Motor neuron (in vitro differentiated cells): ENCODE measurements around the gene UNC5A. TPM values are rescaled to one million over a fixed set of nuclear protein-coding genes. Genes with fewer than 3 reads are reported as not detected.

Experiments
- ATAC-seq, 8 experiments: fragments of 200-7000 bp; cut with Tn5 transposase; replicated peaks in 6 of 8; 2 replicates each; pipeline ENCODE4 v1.8.0; 2021; ENCODE audit warnings: mild to moderate bottlenecking in 8 of 8, moderate library complexity in 8 of 8
- H3K27ac ChIP-seq, 2 donors: fragments of 250-450 bp; sonication (Bioruptor Pico); 2 replicates each; pipeline ENCODE4 v1.9.0; 2021; ENCODE audit warnings: antibody characterized with exemption in 2 of 2, mild to moderate bottlenecking in 2 of 2, moderate library complexity in 1 of 2
- H3K4me1 ChIP-seq, 2 donors: fragments of 250-450 bp; sonication (Bioruptor Pico); replicated peaks in 1 of 2; 2 replicates each; pipeline ENCODE4 v1.6.1; 2021; ENCODE audit warnings: antibody characterized with exemption in 2 of 2, mild to moderate bottlenecking in 2 of 2, moderate library complexity in 1 of 2
- H3K4me3 ChIP-seq, 5 donors: fragments of 250-450 bp; sonication (Bioruptor Pico); 2 replicates each; pipeline ENCODE4 v1.9.0; 2021; ENCODE audit warnings: antibody characterized with exemption in 5 of 5, mild to moderate bottlenecking in 5 of 5, moderate library complexity in 4 of 5
- WGBS, 10 experiments: fragments of 450-650 bp; shearing (Covaris generic); methylation state at CpG; one replicate each; pipeline ENCODE4 v1.0.0; 2022; 5-methylcytosine and 5-hydroxymethylcytosine counted together
- in situ Hi-C, 9 experiments: fragments of 400-800 bp; cut with MboI; loops; one replicate each; pipeline ENCODE4 v1.15.0; 2021; ENCODE audit warnings: low sequenced_read_pairs in 9 of 9, low pct_unique_long_range_greater_than_20kb in 2 of 9; ENCODE audit not compliant: unreplicated experiment in 9 of 9
- total RNA-seq, 8 experiments: library from RNA; unstranded; fragments of 300-600 nt; gene quantifications; 2 replicates each; pipeline versions ENCODE4 v1.2.3 to v1.2.4, GENCODE V29; 2022

The UNC5A gene
- total RNA-seq, 8 experiments from 2014 or later, result 0.22 to 4.4 (median 0.92) TPM

- Histone ChIP-seq H3K4me3 (no peak overlapping the region), H3K4me1 (peaks cover 31 to 34% of the 10 kb centered on the region in 2 donors), H3K27ac (no peak overlapping the region)
- no peak for ATAC-seq
- 40 to 100% (median 63%) methylated on average over 1 to 4 of the region's 23 CpGs; no CpG with 5 or more reads in 6 of the 10 experiments for WGBS, 10 experiments
- in situ Hi-C loops, result no loop called here
Measured at GRCh38 chr5:176878906-176879662, 68.7 kb downstream of the UNC5A start.

- in situ Hi-C loops, result no loop called here
- peak in 5 of 8 experiments; percentile 21 to 68 (median 38) for ATAC-seq
- WGBS, 10 experiments, result 36 to 100% (median 80%) methylated on average over 1 to 9 of the region's 23 CpGs; no CpG with 5 or more reads in 7 of the 10 experiments
- H3K4me1 ChIP-seq, result peaks cover 36 to 39% of the 10 kb centered on the region in 2 donors
- no peak overlapping the region for H3K4me3 ChIP-seq
- H3K27ac ChIP-seq, result no peak overlapping the region
Measured at GRCh38 chr5:176879663-176880361, 69.5 kb downstream of the UNC5A start.

- in situ Hi-C loops, result no loop called here
- 90% methylated on average over 4 of the region's 26 CpGs; no CpG with 5 or more reads in 9 of the 10 experiments for WGBS, 10 experiments
- H3K27ac ChIP-seq, result no peak overlapping the region
Measured at GRCh38 chr5:176880366-176881020, 70.1 kb downstream of the UNC5A start.

GRCh38 chr5:176881021-176881749 lies 70.8 kb downstream of the UNC5A start:
- ATAC-seq, result no peak
- Histone ChIP-seq H3K4me1 (peaks cover 24 to 27% of the 10 kb centered on the region in 2 donors), H3K27ac (no peak overlapping the region), H3K4me3 (no peak overlapping the region)
- in situ Hi-C loops, result no loop called here
- 80 to 100% (median 98%) methylated on average over 1 to 5 of the region's 28 CpGs; no CpG with 5 or more reads in 6 of the 10 experiments for WGBS, 10 experiments

More at GRCh38 chr5:176880366-176881020, 70.1 kb downstream of the UNC5A start:
- peaks cover 31 to 34% of the 10 kb centered on the region in 2 donors for H3K4me1 ChIP-seq
- peak in 1 of 8 experiments; percentile 9 for ATAC-seq
- H3K4me3 ChIP-seq, result no peak overlapping the region

DNA sequence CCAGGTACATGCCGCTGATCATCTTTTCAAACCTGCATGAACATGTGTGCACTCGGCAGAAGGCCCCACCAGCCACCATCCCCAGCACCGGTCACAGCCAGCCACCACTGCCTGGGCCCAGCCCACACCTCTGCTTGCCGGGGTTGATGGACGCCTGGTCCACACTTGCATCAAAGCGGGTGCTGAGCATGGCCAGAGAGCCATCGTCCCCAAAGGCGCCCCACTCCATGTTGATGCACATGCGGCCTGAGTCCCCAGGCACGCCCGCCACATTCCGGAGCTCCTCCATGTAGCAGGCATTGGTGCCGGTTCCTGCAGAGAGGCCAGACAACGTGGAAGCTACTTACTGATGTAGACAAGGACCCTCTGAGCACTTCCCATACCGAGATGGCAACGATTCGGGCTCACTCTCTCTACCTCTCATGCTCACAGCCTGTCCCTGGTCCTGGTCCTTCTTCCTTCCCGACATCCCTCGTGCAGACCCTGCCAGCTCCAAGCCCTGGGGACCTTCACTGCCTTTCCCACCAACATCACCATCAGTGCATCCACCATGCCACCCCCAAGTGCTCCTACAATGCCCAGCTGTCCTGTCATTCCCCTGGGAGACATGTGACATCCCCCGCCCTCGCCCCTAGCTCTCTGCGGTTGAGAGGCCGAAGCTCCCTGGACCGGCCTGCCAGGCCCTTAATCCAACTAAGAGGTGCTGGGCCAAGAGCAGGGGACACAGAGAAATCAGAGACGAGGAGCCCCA lies 71.6 kb downstream of the UNC5A start:
- Histone ChIP-seq H3K4me3 (no peak overlapping the region), H3K27ac (no peak overlapping the region), H3K4me1 (peaks cover 21 to 27% of the 10 kb centered on the region in 2 donors)
- 0 to 88% (median 72%) methylated on average over 1 to 13 of the region's 25 CpGs; no CpG with 5 or more reads in 4 of the 10 experiments for WGBS, 10 experiments
- in situ Hi-C loops, result no loop called here
- ATAC-seq, result no peak

DNA sequence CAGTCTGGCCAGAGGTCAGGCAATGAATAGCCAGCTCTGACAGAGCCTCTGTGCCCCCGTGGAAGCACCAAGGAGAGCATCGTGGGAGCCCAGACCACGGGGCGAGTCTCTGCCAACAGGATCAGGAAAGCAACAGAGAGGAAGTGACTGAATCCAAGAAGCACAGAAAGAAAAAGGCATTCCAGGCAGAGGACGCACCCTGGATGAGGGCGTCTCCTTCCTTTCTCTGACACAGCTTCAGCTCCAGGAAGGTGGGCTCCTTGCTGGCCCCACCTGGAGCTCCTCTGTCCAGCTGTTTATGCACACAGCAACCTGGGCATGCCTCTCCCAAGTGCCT lies 72.2 kb downstream of the UNC5A start:
- H3K4me3 ChIP-seq, result no peak overlapping the region
- no peak overlapping the region for H3K27ac ChIP-seq
- peaks cover 21 to 27% of the 10 kb centered on the region in 2 donors for H3K4me1 ChIP-seq
- in situ Hi-C loops, result no loop called here
- WGBS, 10 experiments, result 32 to 68% (median 49%) methylated on average over 1 to 6 of the region's 6 CpGs; no CpG with 5 or more reads in 6 of the 10 experiments
- peak in 2 of 8 experiments; percentile 76 to 77 for ATAC-seq

- peak in 5 of 8 experiments; percentile 47 to 71 (median 64) for ATAC-seq
Measured at GRCh38 chr5:176883700-176884570, 73.6 kb downstream of the UNC5A start.

DNA sequence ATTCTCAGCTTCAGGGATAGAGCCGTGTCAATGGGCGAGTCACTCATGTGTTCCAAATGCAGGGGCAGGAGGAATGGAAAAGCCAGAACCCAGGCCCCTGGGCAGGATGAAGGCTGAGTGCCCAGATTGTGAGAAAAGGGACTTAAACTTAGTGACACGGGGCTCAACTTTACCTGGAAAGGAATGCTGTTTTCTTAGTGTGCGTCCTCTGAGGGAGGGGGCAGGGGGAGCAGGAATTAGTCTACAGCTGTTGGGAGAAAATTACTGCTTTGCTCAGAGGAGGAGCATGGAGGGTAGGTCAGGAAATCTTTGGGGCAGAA lies 74.2 kb downstream of the UNC5A start:
- Histone ChIP-seq H3K4me1 (peaks cover 21 to 23% of the 10 kb centered on the region in 2 donors), H3K4me3 (no peak overlapping the region), H3K27ac (no peak overlapping the region)
- 20 to 67% (median 45%) methylated on average over 1 to 4 of the region's 4 CpGs; no CpG with 5 or more reads in 3 of the 10 experiments for WGBS, 10 experiments
- in situ Hi-C loops, result no loop called here
- no peak for ATAC-seq

More at GRCh38 chr5:176883700-176884570, 73.6 kb downstream of the UNC5A start:
- in situ Hi-C loops, result no loop called here
- H3K4me1 ChIP-seq, result peaks cover 21 to 23% of the 10 kb centered on the region in 2 donors
- no peak overlapping the region for H3K4me3 ChIP-seq
- H3K27ac ChIP-seq, result peak overlapping the region in 1 of 2 donors; percentile 40
- 10 to 100% (median 67%) methylated on average over 1 to 7 of the region's 17 CpGs; no CpG with 5 or more reads in 2 of the 10 experiments for WGBS, 10 experiments

- 64 to 100% (median 82%) methylated on average over 4 to 8 of the region's 13 CpGs; no CpG with 5 or more reads in 6 of the 10 experiments for WGBS, 10 experiments
- no peak for ATAC-seq
- no peak overlapping the region for H3K4me3 ChIP-seq
- peaks cover 21 to 23% of the 10 kb centered on the region in 2 donors for H3K4me1 ChIP-seq
- H3K27ac ChIP-seq, result no peak overlapping the region
- in situ Hi-C loops, result no loop called here
Measured at GRCh38 chr5:176886336-176887251, 76.2 kb downstream of the UNC5A start.

GRCh38 chr5:176887252-176887849 lies 77.0 kb downstream of the UNC5A start:
- Histone ChIP-seq H3K4me1 (peaks cover 19 to 20% of the 10 kb centered on the region in 2 donors), H3K4me3 (no peak overlapping the region), H3K27ac (no peak overlapping the region)
- WGBS, 10 experiments, result 53 to 100% (median 89%) methylated on average over 1 to 13 of the region's 28 CpGs; no CpG with 5 or more reads in 5 of the 10 experiments
- in situ Hi-C loops, result no loop called here
- ATAC-seq, result no peak
